WTC11 (cell line): ENCODE measurements around the gene MED22. TPM values are rescaled to one million over a fixed set of nuclear protein-coding genes. Genes with fewer than 3 reads are reported as not detected.
A peak's percentile ranks its signal among the peaks of the same experiment; 100 is the strongest.
"Not testable (repeated sequence)": the region's sequence is repeated elsewhere in the genome, so short reads cannot be mapped to it uniquely, and the experiment has no call there.

Experiments used
- ATAC-seq: fragments of 200-7000 bp; cut with Tn5 transposase; 2 replicates; pipeline ENCODE4 v1.10.0; 2021; ENCODE audit warnings: mild to moderate bottlenecking, moderate library complexity
- CTCF ChIA-PET: fragments of 300-600 bp; sonication (Branson Sonifier 250); formaldehyde crosslinking; loops from one replicate; lab custom pipeline; 2021; ENCODE audit warnings: antibody characterized with exemption; lab: Charles Lee
- POLR2A ChIA-PET: fragments of 350-600 bp; sonication (Branson Sonifier 250); formaldehyde crosslinking; loops from one replicate; lab custom pipeline; 2021; ENCODE audit warnings: antibody characterized with exemption; lab: Charles Lee
- DNase-seq: peaks from one replicate; pipeline ENCODE4 v3.0.0; 2021; ENCODE audit warnings: low spot score
- H3K27ac Mint-ChIP-seq: 2 replicates; pipeline ENCODE4 v1.8.0; 2021; ENCODE audit warnings: mixed read lengths
- H3K27me3 Mint-ChIP-seq: 2 replicates; pipeline ENCODE4 v1.8.0; 2021; ENCODE audit warnings: low read depth, mild to moderate bottlenecking, moderate library complexity, mixed read lengths
- H3K36me3 Mint-ChIP-seq: 2 replicates; pipeline ENCODE4 v1.8.0; 2021; ENCODE audit warnings: mixed read lengths
- H3K4me1 Mint-ChIP-seq: 2 replicates; pipeline ENCODE4 v1.8.0; 2022; ENCODE audit warnings: mixed read lengths
- H3K4me3 Mint-ChIP-seq: 2 replicates; pipeline ENCODE4 v1.8.0; 2021; ENCODE audit warnings: mild to moderate bottlenecking, moderate library complexity, mixed read lengths
- H3K9me3 Mint-ChIP-seq: 2 replicates; pipeline ENCODE4 v1.8.0; 2021; ENCODE audit warnings: mixed read lengths
- AFF4 ChIP-seq: sonication (generic); formaldehyde crosslinking; IDR thresholded peaks from 2 replicates; pipeline ENCODE4 v1.8.1; 2023; ENCODE audit warnings: mild to moderate bottlenecking, missing genetic modification reagents, borderline replicate concordance
- E2F5 ChIP-seq: sonication (generic); formaldehyde crosslinking; IDR thresholded peaks from 2 replicates; pipeline ENCODE4 v1.8.1; 2022; ENCODE audit warnings: mild to moderate bottlenecking, moderate library complexity, missing genetic modification reagents
- FOXJ3 ChIP-seq: sonication (generic); formaldehyde crosslinking; IDR thresholded peaks from 2 replicates; pipeline ENCODE4 v1.9.0; 2021; ENCODE audit warnings: missing genetic modification reagents, mild to moderate bottlenecking, borderline replicate concordance
- GABPB1 ChIP-seq: sonication (generic); formaldehyde crosslinking; IDR thresholded peaks from 2 replicates; pipeline ENCODE4 v1.8.1; 2023; ENCODE audit warnings: mild to moderate bottlenecking, missing genetic modification reagents
- IRF1 ChIP-seq: sonication (generic); formaldehyde crosslinking; IDR thresholded peaks from 2 replicates; pipeline ENCODE4 v1.8.0; 2023; ENCODE audit warnings: missing genetic modification reagents
- NR1H2 ChIP-seq: sonication (generic); formaldehyde crosslinking; IDR thresholded peaks from 2 replicates; pipeline ENCODE4 v1.9.0; 2021; ENCODE audit warnings: mild to moderate bottlenecking, moderate library complexity, missing genetic modification reagents
- SMAD3 ChIP-seq: sonication (generic); formaldehyde crosslinking; IDR thresholded peaks from 2 replicates; pipeline ENCODE4 v1.8.0; 2022; ENCODE audit warnings: missing genetic modification reagents, mild to moderate bottlenecking, borderline replicate concordance
- USF2 ChIP-seq: sonication (generic); formaldehyde crosslinking; IDR thresholded peaks from 2 replicates; pipeline ENCODE4 v1.8.1; 2023; ENCODE audit warnings: mild to moderate bottlenecking, missing genetic modification reagents, moderate library complexity
- ZNF138 ChIP-seq: sonication (generic); formaldehyde crosslinking; conservative IDR thresholded peaks from 2 replicates; pipeline ENCODE4 v1.8.1; 2022; ENCODE audit warnings: mild to moderate bottlenecking, moderate library complexity, missing genetic modification reagents
- ZNF219 ChIP-seq: sonication (generic); formaldehyde crosslinking; IDR thresholded peaks from 2 replicates; pipeline ENCODE4 v1.8.0; 2023; ENCODE audit warnings: missing genetic modification reagents, mild to moderate bottlenecking, borderline replicate concordance
- ZNF416 ChIP-seq: fragments of 250-450 bp; sonication (Bioruptor Pico); IDR thresholded peaks from 2 replicates; pipeline ENCODE4 v1.9.0; 2021; ENCODE audit warnings: mild to moderate bottlenecking, inconsistent platforms
- total RNA-seq: library from RNA; stranded (reverse); gene quantifications from 3 replicates; pipeline ENCODE4 v1.2.3, GENCODE V29; 2021
- TF ChIP-seq, protein P1 (sequence below): fragments of 250-450 bp; sonication (Bioruptor Pico); IDR thresholded peaks from 2 replicates; pipeline ENCODE4 v1.8.0; 2021; ENCODE audit warnings: mild to moderate bottlenecking
- TF ChIP-seq, protein P2 (sequence below): sonication (generic); formaldehyde crosslinking; IDR thresholded peaks from 2 replicates; pipeline ENCODE4 v1.8.1; 2022; ENCODE audit warnings: low read depth, mild to moderate bottlenecking, moderate library complexity, missing genetic modification reagents, borderline replicate concordance
- TF ChIP-seq, protein P3 (sequence below): sonication (generic); formaldehyde crosslinking; IDR thresholded peaks from 2 replicates; pipeline ENCODE4 v1.8.1; 2022; ENCODE audit warnings: low read depth, missing genetic modification reagents, borderline replicate concordance
- TF ChIP-seq, protein P4 (sequence below): fragments of 250-450 bp; sonication (Bioruptor Pico); IDR thresholded peaks from 2 replicates; pipeline ENCODE4 v2.1.2; 2022; ENCODE audit warnings: mild to moderate bottlenecking, moderate library complexity

MED22 gene
- total RNA-seq, 1 experiment from 2014 or later = 59.5 TPM

DNA sequence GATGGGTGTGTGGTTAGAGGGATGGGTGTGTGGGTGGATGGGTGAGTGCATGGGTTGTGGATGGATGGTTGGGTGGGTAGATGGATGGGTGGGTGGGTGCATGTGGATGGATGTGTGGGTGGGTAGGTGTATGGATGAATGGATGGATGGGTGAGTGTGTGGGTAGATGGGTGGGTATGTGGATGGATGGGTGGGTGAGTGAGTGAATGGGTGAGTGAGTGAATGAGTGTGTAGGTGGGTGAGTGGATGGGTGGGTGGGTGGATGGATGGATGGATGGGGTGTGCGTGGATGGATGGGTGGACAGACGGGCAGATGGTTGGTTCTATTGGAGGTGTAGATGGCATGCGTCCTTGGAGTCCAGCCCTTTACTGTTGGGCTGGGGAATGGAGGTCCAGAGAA, 45.5 kb upstream of the MED22 start:
- no peak for ATAC-seq
- CTCF ChIA-PET = no interaction called here
- no peak overlapping the region for H3K4me3 Mint-ChIP-seq

DNA sequence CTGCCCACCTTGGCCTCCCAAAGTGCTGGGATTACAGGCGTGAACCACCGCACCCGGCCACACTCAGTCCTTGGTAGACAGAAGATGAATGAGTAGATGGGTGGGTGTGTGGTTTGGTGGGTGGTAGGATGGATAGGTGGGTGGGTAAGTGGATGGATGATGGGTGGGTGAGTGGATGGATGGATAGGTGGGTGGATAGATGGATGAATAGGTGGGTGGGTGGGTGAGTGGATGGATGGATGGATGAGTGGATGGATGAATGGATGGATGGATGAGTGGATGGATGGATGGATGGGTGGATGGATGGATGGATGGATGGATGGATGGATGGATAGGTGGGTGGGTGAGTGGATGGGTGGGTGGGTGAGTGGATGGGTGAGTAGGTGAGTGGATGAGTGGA, 44.4 kb upstream of the MED22 start:
- H3K27ac Mint-ChIP-seq, CTCF ChIA-PET, H3K36me3 Mint-ChIP-seq, H3K4me3 Mint-ChIP-seq, ATAC-seq, DNase-seq, H3K4me1 Mint-ChIP-seq: not testable (repeated sequence)
- peaks cover 16% of the 10 kb centered on the region for H3K9me3 Mint-ChIP-seq
- POLR2A ChIA-PET = interaction anchor here (0.7 kb wide), 1 partner anchor 390 kb away, joined by 6 read pairs; no protein-coding TSS in a partner anchor
- peaks cover 21% of the 10 kb centered on the region for H3K27me3 Mint-ChIP-seq

More for the DNA sequence above, 45.5 kb upstream of the MED22 start:
- Mint-ChIP-seq H3K9me3 (peaks cover 16% of the 10 kb centered on the region), H3K27ac (no peak overlapping the region), H3K36me3 (peaks cover 5% of the 10 kb centered on the region), H3K4me1 (no peaks in the 10 kb centered on the region), H3K27me3 (peaks cover 21% of the 10 kb centered on the region)
- no peak for DNase-seq
- TF ChIP-seq ZNF416 = no peak
- TF ChIP-seq, protein P1, sequence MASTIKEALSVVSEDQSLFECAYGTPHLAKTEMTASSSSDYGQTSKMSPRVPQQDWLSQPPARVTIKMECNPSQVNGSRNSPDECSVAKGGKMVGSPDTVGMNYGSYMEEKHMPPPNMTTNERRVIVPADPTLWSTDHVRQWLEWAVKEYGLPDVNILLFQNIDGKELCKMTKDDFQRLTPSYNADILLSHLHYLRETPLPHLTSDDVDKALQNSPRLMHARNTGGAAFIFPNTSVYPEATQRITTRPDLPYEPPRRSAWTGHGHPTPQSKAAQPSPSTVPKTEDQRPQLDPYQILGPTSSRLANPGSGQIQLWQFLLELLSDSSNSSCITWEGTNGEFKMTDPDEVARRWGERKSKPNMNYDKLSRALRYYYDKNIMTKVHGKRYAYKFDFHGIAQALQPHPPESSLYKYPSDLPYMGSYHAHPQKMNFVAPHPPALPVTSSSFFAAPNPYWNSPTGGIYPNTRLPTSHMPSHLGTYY (CRISPR knock-in tag) = no peak
- no peak for TF ChIP-seq ZNF219 (CRISPR knock-in tag)
- TF ChIP-seq, protein P2, sequence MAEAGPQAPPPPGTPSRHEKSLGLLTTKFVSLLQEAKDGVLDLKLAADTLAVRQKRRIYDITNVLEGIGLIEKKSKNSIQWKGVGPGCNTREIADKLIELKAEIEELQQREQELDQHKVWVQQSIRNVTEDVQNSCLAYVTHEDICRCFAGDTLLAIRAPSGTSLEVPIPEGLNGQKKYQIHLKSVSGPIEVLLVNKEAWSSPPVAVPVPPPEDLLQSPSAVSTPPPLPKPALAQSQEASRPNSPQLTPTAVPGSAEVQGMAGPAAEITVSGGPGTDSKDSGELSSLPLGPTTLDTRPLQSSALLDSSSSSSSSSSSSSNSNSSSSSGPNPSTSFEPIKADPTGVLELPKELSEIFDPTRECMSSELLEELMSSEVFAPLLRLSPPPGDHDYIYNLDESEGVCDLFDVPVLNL = no peak
- TF ChIP-seq NR1H2 (CRISPR knock-in tag) = no peak
- no peak for TF ChIP-seq IRF1 (CRISPR knock-in tag)
- no peak for TF ChIP-seq AFF4 (CRISPR knock-in tag)
- POLR2A ChIA-PET = no interaction called here

DNA sequence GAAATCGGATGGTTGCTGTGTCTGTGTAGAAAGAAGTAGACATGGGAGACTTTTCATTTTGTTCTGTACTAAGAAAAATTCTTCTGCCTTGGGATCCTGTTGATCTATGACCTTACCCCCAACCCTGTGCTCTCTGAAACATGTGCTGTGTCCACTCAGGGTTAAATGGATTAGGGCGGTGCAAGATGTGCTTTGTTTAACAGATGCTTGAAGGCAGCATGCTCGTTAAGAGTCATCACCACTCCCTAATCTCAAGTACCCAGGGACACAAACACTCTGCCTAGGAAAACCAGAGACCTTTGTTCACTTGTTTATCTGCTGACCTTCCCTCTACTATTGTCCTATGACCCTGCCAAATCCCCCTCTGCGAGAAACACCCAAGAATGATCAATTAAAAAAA, 43.5 kb upstream of the MED22 start:
- ATAC-seq, H3K36me3 Mint-ChIP-seq, H3K4me1 Mint-ChIP-seq, H3K27ac Mint-ChIP-seq, CTCF ChIA-PET, DNase-seq, H3K4me3 Mint-ChIP-seq, POLR2A ChIA-PET: not testable (repeated sequence)
- peaks cover 18% of the 10 kb centered on the region for H3K27me3 Mint-ChIP-seq
- H3K9me3 Mint-ChIP-seq = peaks cover 16% of the 10 kb centered on the region

- TF ChIP-seq ZNF138 (CRISPR knock-in tag) (no peak), GABPB1 (CRISPR knock-in tag) (peak; percentile 61), SMAD3 (CRISPR knock-in tag) (no peak), USF2 (no peak), E2F5 (CRISPR knock-in tag) (no peak), FOXJ3 (no peak)
- TF ChIP-seq, protein P3, sequence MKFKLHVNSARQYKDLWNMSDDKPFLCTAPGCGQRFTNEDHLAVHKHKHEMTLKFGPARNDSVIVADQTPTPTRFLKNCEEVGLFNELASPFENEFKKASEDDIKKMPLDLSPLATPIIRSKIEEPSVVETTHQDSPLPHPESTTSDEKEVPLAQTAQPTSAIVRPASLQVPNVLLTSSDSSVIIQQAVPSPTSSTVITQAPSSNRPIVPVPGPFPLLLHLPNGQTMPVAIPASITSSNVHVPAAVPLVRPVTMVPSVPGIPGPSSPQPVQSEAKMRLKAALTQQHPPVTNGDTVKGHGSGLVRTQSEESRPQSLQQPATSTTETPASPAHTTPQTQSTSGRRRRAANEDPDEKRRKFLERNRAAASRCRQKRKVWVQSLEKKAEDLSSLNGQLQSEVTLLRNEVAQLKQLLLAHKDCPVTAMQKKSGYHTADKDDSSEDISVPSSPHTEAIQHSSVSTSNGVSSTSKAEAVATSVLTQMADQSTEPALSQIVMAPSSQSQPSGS (CRISPR knock-in tag) = no peak
- TF ChIP-seq, protein P4, sequence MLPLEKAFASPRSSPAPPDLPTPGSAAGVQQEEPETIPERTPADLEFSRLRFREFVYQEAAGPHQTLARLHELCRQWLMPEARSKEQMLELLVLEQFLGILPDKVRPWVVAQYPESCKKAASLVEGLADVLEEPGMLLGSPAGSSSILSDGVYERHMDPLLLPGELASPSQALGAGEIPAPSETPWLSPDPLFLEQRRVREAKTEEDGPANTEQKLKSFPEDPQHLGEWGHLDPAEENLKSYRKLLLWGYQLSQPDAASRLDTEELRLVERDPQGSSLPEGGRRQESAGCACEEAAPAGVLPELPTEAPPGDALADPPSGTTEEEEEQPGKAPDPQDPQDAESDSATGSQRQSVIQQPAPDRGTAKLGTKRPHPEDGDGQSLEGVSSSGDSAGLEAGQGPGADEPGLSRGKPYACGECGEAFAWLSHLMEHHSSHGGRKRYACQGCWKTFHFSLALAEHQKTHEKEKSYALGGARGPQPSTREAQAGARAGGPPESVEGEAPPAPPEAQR (CRISPR knock-in tag) = no peak
- H3K27ac Mint-ChIP-seq = no peak overlapping the region
- DNase-seq (no peak), ATAC-seq (no peak)
- H3K4me3 Mint-ChIP-seq = no peak overlapping the region
- CTCF ChIA-PET = no interaction called here
- peaks cover 18% of the 10 kb centered on the region for H3K27me3 Mint-ChIP-seq
- H3K4me1 Mint-ChIP-seq = no peaks in the 10 kb centered on the region
- POLR2A ChIA-PET = no interaction called here
- peaks cover 16% of the 10 kb centered on the region for H3K9me3 Mint-ChIP-seq
- peaks cover 5% of the 10 kb centered on the region for H3K36me3 Mint-ChIP-seq
These were observed 42.8 kb upstream of the MED22 start for GRCh38 chr9:133390713-133391112.
